Measurements from ENCODE around the gene TTN.
"Not testable (repeated sequence)": the region's sequence is repeated elsewhere in the genome, so short reads cannot be mapped to it uniquely, and the experiment has no call there.

TTN gene

GRCh38 chr2:178692845-178693244 is 114.4 kb downstream of the TTN start:
- no peaks in the 10 kb centered on the region for H3K9me3 ChIP-seq (ENCODE audit: control insufficient read depth, low read depth, low read length)
- H3K27me3 ChIP-seq (ENCODE audit: control insufficient read depth, insufficient read depth, low read length): no peaks in the 10 kb centered on the region
- no peak overlapping the region for H3K4me3 ChIP-seq (ENCODE audit: low read length)
- H3K4me1 ChIP-seq (ENCODE audit: control insufficient read depth, low read depth, low read length): no peaks in the 10 kb centered on the region
- no peak overlapping the region for H3K9ac ChIP-seq (ENCODE audit: low read length)
- H3K27ac ChIP-seq (ENCODE audit: low read length): no peak overlapping the region
- H3K36me3 ChIP-seq (ENCODE audit: control insufficient read depth, low read depth, low read length): no peaks in the 10 kb centered on the region

- Histone ChIP-seq H3K27ac (ENCODE audit: low read length) (no peak overlapping the region), H3K9me3 (ENCODE audit: control insufficient read depth, low read depth, low read length) (no peaks in the 10 kb centered on the region), H3K4me1 (ENCODE audit: control insufficient read depth, low read depth, low read length) (no peaks in the 10 kb centered on the region), H3K36me3 (ENCODE audit: control insufficient read depth, low read depth, low read length) (no peaks in the 10 kb centered on the region), H3K4me3 (ENCODE audit: low read length) (no peak overlapping the region), H3K9ac (ENCODE audit: low read length) (no peak overlapping the region), H3K27me3 (ENCODE audit: control insufficient read depth, insufficient read depth, low read length) (no peaks in the 10 kb centered on the region)
Observed at GRCh38 chr2:178689808-178690207, 117.4 kb downstream of the TTN start.

GRCh38 chr2:178683877-178684276 is 123.3 kb downstream of the TTN start:
- Histone ChIP-seq H3K9ac (ENCODE audit: low read length) (no peak overlapping the region), H3K4me3 (ENCODE audit: low read length) (no peak overlapping the region), H3K27me3 (ENCODE audit: control insufficient read depth, insufficient read depth, low read length) (no peaks in the 10 kb centered on the region), H3K27ac (ENCODE audit: low read length) (no peak overlapping the region), H3K9me3 (ENCODE audit: control insufficient read depth, low read depth, low read length) (no peaks in the 10 kb centered on the region), H3K4me1 (ENCODE audit: control insufficient read depth, low read depth, low read length) (no peaks in the 10 kb centered on the region), H3K36me3 (ENCODE audit: control insufficient read depth, low read depth, low read length) (no peaks in the 10 kb centered on the region)

- Histone ChIP-seq H3K4me1 (ENCODE audit: control insufficient read depth, low read depth, low read length) (no peaks in the 10 kb centered on the region), H3K9ac (ENCODE audit: low read length) (no peak overlapping the region), H3K27ac (ENCODE audit: low read length) (no peak overlapping the region), H3K27me3 (ENCODE audit: control insufficient read depth, insufficient read depth, low read length) (no peaks in the 10 kb centered on the region), H3K9me3 (ENCODE audit: control insufficient read depth, low read depth, low read length) (no peaks in the 10 kb centered on the region), H3K36me3 (ENCODE audit: control insufficient read depth, low read depth, low read length) (no peaks in the 10 kb centered on the region), H3K4me3 (ENCODE audit: low read length) (no peak overlapping the region)
Observed at GRCh38 chr2:178681081-178681480, 126.1 kb downstream of the TTN start.

- Histone ChIP-seq H3K4me1 (ENCODE audit: control insufficient read depth, low read depth, low read length) (no peaks in the 10 kb centered on the region), H3K4me3 (ENCODE audit: low read length) (no peak overlapping the region), H3K9me3 (ENCODE audit: control insufficient read depth, low read depth, low read length) (no peaks in the 10 kb centered on the region), H3K27ac (ENCODE audit: low read length) (no peak overlapping the region), H3K27me3 (ENCODE audit: control insufficient read depth, insufficient read depth, low read length) (no peaks in the 10 kb centered on the region), H3K9ac (ENCODE audit: low read length) (no peak overlapping the region), H3K36me3 (ENCODE audit: control insufficient read depth, low read depth, low read length) (no peaks in the 10 kb centered on the region)
Observed at GRCh38 chr2:178679891-178680290, 127.3 kb downstream of the TTN start.

GRCh38 chr2:178677599-178677998 is 129.6 kb downstream of the TTN start:
- no peaks in the 10 kb centered on the region for H3K36me3 ChIP-seq (ENCODE audit: control insufficient read depth, low read depth, low read length)
- H3K9me3 ChIP-seq (ENCODE audit: control insufficient read depth, low read depth, low read length): no peaks in the 10 kb centered on the region
- H3K9ac ChIP-seq (ENCODE audit: low read length): no peak overlapping the region
- H3K27me3 ChIP-seq (ENCODE audit: control insufficient read depth, insufficient read depth, low read length): no peaks in the 10 kb centered on the region
- no peak overlapping the region for H3K4me3 ChIP-seq (ENCODE audit: low read length)
- H3K27ac ChIP-seq (ENCODE audit: low read length): no peak overlapping the region
- no peaks in the 10 kb centered on the region for H3K4me1 ChIP-seq (ENCODE audit: control insufficient read depth, low read depth, low read length)

GRCh38 chr2:178676046-178676445 is 131.2 kb downstream of the TTN start:
- no peaks in the 10 kb centered on the region for H3K9me3 ChIP-seq (ENCODE audit: control insufficient read depth, low read depth, low read length)
- no peaks in the 10 kb centered on the region for H3K4me1 ChIP-seq (ENCODE audit: control insufficient read depth, low read depth, low read length)
- H3K27ac ChIP-seq (ENCODE audit: low read length): no peak overlapping the region
- no peak overlapping the region for H3K9ac ChIP-seq (ENCODE audit: low read length)
- no peak overlapping the region for H3K4me3 ChIP-seq (ENCODE audit: low read length)
- H3K27me3 ChIP-seq (ENCODE audit: control insufficient read depth, insufficient read depth, low read length): no peaks in the 10 kb centered on the region
- H3K36me3 ChIP-seq (ENCODE audit: control insufficient read depth, low read depth, low read length): no peaks in the 10 kb centered on the region

GRCh38 chr2:178674122-178674521 is 133.1 kb downstream of the TTN start:
- no peak overlapping the region for H3K9ac ChIP-seq (ENCODE audit: low read length)
- H3K9me3 ChIP-seq (ENCODE audit: control insufficient read depth, low read depth, low read length): no peaks in the 10 kb centered on the region
- no peaks in the 10 kb centered on the region for H3K4me1 ChIP-seq (ENCODE audit: control insufficient read depth, low read depth, low read length)
- H3K27me3 ChIP-seq (ENCODE audit: control insufficient read depth, insufficient read depth, low read length): no peaks in the 10 kb centered on the region
- H3K4me3 ChIP-seq (ENCODE audit: low read length): no peak overlapping the region
- H3K36me3 ChIP-seq (ENCODE audit: control insufficient read depth, low read depth, low read length): no peaks in the 10 kb centered on the region
- H3K27ac ChIP-seq (ENCODE audit: low read length): no peak overlapping the region

GRCh38 chr2:178666458-178666857 is 140.8 kb downstream of the TTN start:
- Histone ChIP-seq H3K4me3 (ENCODE audit: low read length) (no peak overlapping the region), H3K9me3 (ENCODE audit: control insufficient read depth, low read depth, low read length) (no peaks in the 10 kb centered on the region), H3K4me1 (ENCODE audit: control insufficient read depth, low read depth, low read length) (no peaks in the 10 kb centered on the region), H3K27me3 (ENCODE audit: control insufficient read depth, insufficient read depth, low read length) (no peaks in the 10 kb centered on the region), H3K9ac (ENCODE audit: low read length) (no peak overlapping the region), H3K36me3 (ENCODE audit: control insufficient read depth, low read depth, low read length) (no peaks in the 10 kb centered on the region), H3K27ac (ENCODE audit: low read length) (no peak overlapping the region)

GRCh38 chr2:178658480-178658879 is 148.7 kb downstream of the TTN start:
- H3K27me3 ChIP-seq (ENCODE audit: control insufficient read depth, insufficient read depth, low read length); H3K36me3 ChIP-seq (ENCODE audit: control insufficient read depth, low read depth, low read length); H3K4me3 ChIP-seq (ENCODE audit: low read length); H3K4me1 ChIP-seq (ENCODE audit: control insufficient read depth, low read depth, low read length); H3K27ac ChIP-seq (ENCODE audit: low read length); H3K9ac ChIP-seq (ENCODE audit: low read length); H3K9me3 ChIP-seq (ENCODE audit: control insufficient read depth, low read depth, low read length): not testable (repeated sequence)

- H3K4me1 ChIP-seq (ENCODE audit: control insufficient read depth, low read depth, low read length): no peaks in the 10 kb centered on the region
- H3K27ac ChIP-seq (ENCODE audit: low read length): no peak overlapping the region
- H3K27me3 ChIP-seq (ENCODE audit: control insufficient read depth, insufficient read depth, low read length): no peaks in the 10 kb centered on the region
- H3K4me3 ChIP-seq (ENCODE audit: low read length): no peak overlapping the region
- H3K9ac ChIP-seq (ENCODE audit: low read length): no peak overlapping the region
- H3K36me3 ChIP-seq (ENCODE audit: control insufficient read depth, low read depth, low read length): no peaks in the 10 kb centered on the region
- H3K9me3 ChIP-seq (ENCODE audit: control insufficient read depth, low read depth, low read length): no peaks in the 10 kb centered on the region
Observed at GRCh38 chr2:178650554-178650953, 156.7 kb downstream of the TTN start.

GRCh38 chr2:178644919-178645318 is 162.3 kb downstream of the TTN start:
- peaks cover 13% of the 10 kb centered on the region for H3K4me1 ChIP-seq (ENCODE audit: control insufficient read depth, low read depth, low read length)
- H3K27me3 ChIP-seq (ENCODE audit: control insufficient read depth, insufficient read depth, low read length): no peaks in the 10 kb centered on the region
- H3K9me3 ChIP-seq (ENCODE audit: control insufficient read depth, low read depth, low read length): no peaks in the 10 kb centered on the region
- H3K27ac ChIP-seq (ENCODE audit: low read length): no peak overlapping the region
- no peak overlapping the region for H3K9ac ChIP-seq (ENCODE audit: low read length)
- H3K36me3 ChIP-seq (ENCODE audit: control insufficient read depth, low read depth, low read length): no peaks in the 10 kb centered on the region
- H3K4me3 ChIP-seq (ENCODE audit: low read length): no peak overlapping the region
